RKO (cell line): ENCODE data around the gene INPP5B.
"Not testable (repeated sequence)": the region's sequence is repeated elsewhere in the genome, so short reads cannot be mapped to it uniquely, and the experiment has no call there.

ENCODE experiments used
- DNase-seq: peaks from one replicate; pipeline ENCODE4 v3.0.0-alpha.2; 2016; ENCODE audit warnings: low spot score

INPP5B gene

GRCh38 chr1:37946703-37947360, at the start of gene INPP5B:
Gene INPP5B (minus strand): TSS chr1:37947053. CDS start chr1:37946308, 745 bp downstream.
- DNase-seq: peak; percentile 87

GRCh38 chr1:37995751-37996345, 49.0 kb upstream of the INPP5B start:
- DNase-seq: peak; percentile 72

GRCh38 chr1:37994886-37995566, 48.2 kb upstream of the INPP5B start:
- no peak for DNase-seq

GRCh38 chr1:37989361-37989930, 42.6 kb upstream of the INPP5B start:
- DNase-seq: peak; percentile 80

- DNase-seq: no peak
Measured at GRCh38 chr1:37987679-37988078, 40.8 kb upstream of the INPP5B start.

- DNase-seq: no peak
Measured at GRCh38 chr1:37983546-37983945, 36.7 kb upstream of the INPP5B start.

GRCh38 chr1:37978541-37978940, 31.7 kb upstream of the INPP5B start:
- DNase-seq: no peak

- peak; percentile 69 for DNase-seq
Measured at GRCh38 chr1:37975083-37975482, 28.2 kb upstream of the INPP5B start.

GRCh38 chr1:37974567-37974966, 27.7 kb upstream of the INPP5B start:
- no peak for DNase-seq

GRCh38 chr1:37973684-37974083, 26.8 kb upstream of the INPP5B start:
- DNase-seq: not testable (repeated sequence)

GRCh38 chr1:37965301-37965700, 18.4 kb upstream of the INPP5B start:
- DNase-seq: no peak

- DNase-seq: not testable (repeated sequence)
Measured at GRCh38 chr1:37964106-37964505, 17.3 kb upstream of the INPP5B start.

- DNase-seq: peak; percentile 72
Measured at GRCh38 chr1:37958690-37959089, 11.8 kb upstream of the INPP5B start.

- DNase-seq: no peak
Measured at GRCh38 chr1:37955685-37956084, 8.8 kb upstream of the INPP5B start.

- no peak for DNase-seq
Measured at GRCh38 chr1:37954316-37954971, 7.6 kb upstream of the INPP5B start.

- DNase-seq: no peak
Measured at GRCh38 chr1:37952738-37953137, 5.9 kb upstream of the INPP5B start.

- no peak for DNase-seq
Measured at GRCh38 chr1:37951783-37952624, 5.2 kb upstream of the INPP5B start.

GRCh38 chr1:37951041-37951782, 4.4 kb upstream of the INPP5B start:
- no peak for DNase-seq

GRCh38 chr1:37949524-37950152, 2.8 kb upstream of the INPP5B start:
- no peak for DNase-seq

GRCh38 chr1:37948841-37949240, 2.0 kb upstream of the INPP5B start:
- DNase-seq: no peak
